DMS53 (cell line): ENCODE data around the gene PAIP2.
"Not testable (repeated sequence)": the region's sequence is repeated elsewhere in the genome, so short reads cannot be mapped to it uniquely, and the experiment has no call there.

Source experiments
- DNase-seq: peaks from one replicate; lab custom pipeline; 2025; lab: John Stamatoyannopoulos, UW

Gene PAIP2

GRCh38 chr5:139315056-139315615, 26.5 kb upstream of the PAIP2 start:
- no peak for DNase-seq

- DNase-seq = peak; percentile 29
These were observed 5.8 kb upstream of the PAIP2 start for GRCh38 chr5:139335811-139336210.

GRCh38 chr5:139340051-139340450, 1.6 kb upstream of the PAIP2 start:
- peak; percentile 23 for DNase-seq

- DNase-seq = no peak
These were observed 416 bp upstream of the PAIP2 start for GRCh38 chr5:139341187-139341688.

- no peak for DNase-seq
These were observed 719 bp downstream of the PAIP2 start for GRCh38 chr5:139342423-139342723.

- no peak for DNase-seq
These were observed 1.8 kb downstream of the PAIP2 start for GRCh38 chr5:139343476-139343875.

- no peak for DNase-seq
These were observed 2.5 kb downstream of the PAIP2 start for GRCh38 chr5:139344177-139344576.

- not testable (repeated sequence) for DNase-seq
These were observed 3.8 kb downstream of the PAIP2 start for GRCh38 chr5:139345442-139345841.

- DNase-seq = not testable (repeated sequence)
These were observed 6.2 kb downstream of the PAIP2 start for GRCh38 chr5:139347863-139348262.

GRCh38 chr5:139354186-139354585, 12.5 kb downstream of the PAIP2 start:
- no peak for DNase-seq

GRCh38 chr5:139355900-139356299, 14.2 kb downstream of the PAIP2 start:
- not testable (repeated sequence) for DNase-seq

- no peak for DNase-seq
These were observed 16.4 kb downstream of the PAIP2 start for GRCh38 chr5:139358064-139358463.

- no peak for DNase-seq
These were observed 18.7 kb downstream of the PAIP2 start for GRCh38 chr5:139360384-139360783.

GRCh38 chr5:139361835-139362429, 20.3 kb downstream of the PAIP2 start:
- no peak for DNase-seq

GRCh38 chr5:139363937-139364336, 22.3 kb downstream of the PAIP2 start:
- no peak for DNase-seq

GRCh38 chr5:139364466-139364865, 22.8 kb downstream of the PAIP2 start:
- DNase-seq = no peak

- peak; percentile 20 for DNase-seq
These were observed 27.0 kb downstream of the PAIP2 start for GRCh38 chr5:139368613-139369012.

- no peak for DNase-seq
These were observed 27.5 kb downstream of the PAIP2 start for GRCh38 chr5:139369181-139369580.

- DNase-seq = no peak
These were observed 30.1 kb downstream of the PAIP2 start for GRCh38 chr5:139371482-139372435.

- DNase-seq = no peak
These were observed 33.3 kb downstream of the PAIP2 start for GRCh38 chr5:139374909-139375308.

GRCh38 chr5:139376364-139376763, 34.7 kb downstream of the PAIP2 start:
- DNase-seq = no peak

- no peak for DNase-seq
These were observed 35.6 kb downstream of the PAIP2 start for GRCh38 chr5:139377226-139377625.
